ENCODE measurements around the gene KHK. TPM values are rescaled to one million over a fixed set of nuclear protein-coding genes. Genes with fewer than 3 reads are reported as not detected.

Gene KHK
- total and polyA plus RNA-seq, 9 of the 15 experiments (the other 6 are each of a cell fraction or from before 2014, with no cell fraction given): 1.5 to 10.7 (median 5.2) TPM

DNA sequence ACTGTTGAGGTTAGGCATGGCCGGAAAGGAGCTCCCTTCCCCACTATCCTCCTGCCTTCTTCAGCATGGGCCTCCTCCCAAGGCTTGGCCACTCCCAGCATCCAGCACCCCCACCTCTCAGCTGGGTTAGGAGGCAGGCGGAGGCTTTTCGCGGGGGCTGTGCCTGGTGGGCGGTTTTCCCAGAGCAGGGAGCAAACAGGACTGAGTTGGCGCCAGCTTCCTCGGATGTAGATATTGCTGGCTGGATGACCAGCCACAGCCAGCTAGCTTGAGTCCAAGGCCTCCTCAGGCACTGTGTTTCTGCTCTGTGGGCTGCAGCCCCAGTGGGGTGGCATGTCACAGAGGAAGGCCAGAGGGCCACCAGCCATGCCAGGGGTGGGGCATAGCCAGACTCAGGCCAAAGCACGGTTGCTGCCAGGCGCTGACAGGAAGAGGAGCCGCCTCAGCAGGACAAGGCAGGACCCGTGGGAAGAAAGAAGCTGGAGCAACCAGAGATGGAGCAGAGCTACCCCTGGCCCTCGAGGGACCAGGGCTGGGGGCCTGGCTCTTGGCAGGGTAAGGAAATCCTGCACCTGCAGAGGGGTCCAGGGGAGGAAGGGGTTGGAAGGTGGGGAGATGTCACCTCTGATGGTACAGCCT is 62.3 kb downstream of the KHK start, which contains the start of gene TCF23:
Gene TCF23, plus strand, starts transcription at position 204 of the 639 bp plus-strand sequence. Its CDS starts 130 bp downstream, at position 334.
- CTCF ChIA-PET (ENCODE audit: low intra/inter-chr PET ratio): no interaction called here
- intact Hi-C loops (cut with micrococcal nuclease): no loop called here
- peak within 1 kb of the TSS in 1 of 2 experiments; percentile 82; a peak in 1 of 4 replicates for H3K9ac ChIP-seq (ENCODE audit: insufficient read depth in 1 of 2, low read depth in 2 of 2, low read length in 2 of 2)

More for the DNA sequence above, 62.3 kb downstream of the KHK start, which contains the start of gene TCF23:
- Histone ChIP-seq H3K9me3 (replicated peaks; ENCODE audit: control insufficient read depth, insufficient read depth, low read depth, low read length) (no peaks in the 10 kb centered on the region), H2AFZ (ENCODE audit: low read depth, low read length) (no peak within 1 kb of the TSS), H3K27ac (ENCODE audit: extremely low read depth, low read depth, low read length) (no peak within 1 kb of the TSS), H4K20me1 (replicated peaks; ENCODE audit: control insufficient read depth, insufficient read depth, low read length) (no peaks in the 10 kb centered on the region), H3K9me1 (ENCODE audit: control insufficient read depth, insufficient read depth, low read length) (no peaks in the 10 kb centered on the region), H3K27me3 (ENCODE audit: control insufficient read depth in 2 of 2, insufficient read depth in 2 of 2, low read length in 2 of 2) (peaks cover 0 to 15% of the 10 kb centered on the region in 2 experiments; a peak in 2 of 5 replicates), H3K79me2 (ENCODE audit: control insufficient read depth, insufficient read depth, low read length) (no peaks in the 10 kb centered on the region), H3K4me1 (replicated peaks in 1 of 2; ENCODE audit: control insufficient read depth in 2 of 2, insufficient read depth in 2 of 2, low read length in 2 of 2) (peaks cover 0 to 15% of the 10 kb centered on the region in 2 experiments; a peak in 2 of 5 replicates), H3K4me3 (no peak within 1 kb of the TSS), H3K4me2 (ENCODE audit: insufficient read depth, low read length) (no peak within 1 kb of the TSS), H3K36me3 (ENCODE audit: control insufficient read depth, insufficient read depth, low read length) (no peaks in the 10 kb centered on the region)
- POLR2A ChIA-PET: interaction anchor here (1.0 to 1.3 kb wide), 2 partner anchors 12 to 68 kb away, joined by 3 read pairs; no protein-coding TSS in a partner anchor
- FAIRE-seq (no peak), ATAC-seq (peak; percentile 31), DNase-seq (ENCODE audit: extremely low read depth in 1 of 4, low spot score in 3 of 4) (peak in 1 of 4 experiments; percentile 29)
- BruUV-seq (replicated peaks): no TSS peak
- TF ChIP-seq SMARCA4 (IDR thresholded peaks at IDR 0.05) (no peak), EGR1 (conservative IDR thresholded peaks at IDR 0.05) (peak; percentile 54), ZNF740 (CRISPR knock-in tag; IDR thresholded peaks at IDR 0.05) (0 out of 2 replicates have a peak, but pooled peaks have one; percentile 27), ZNF740 (tag; IDR thresholded peaks at IDR 0.05) (no peak)
- WGBS (ENCODE audit: insufficient coverage, low coverage, missing lambda C conversion rate): 29% methylated on average over 12 of the region's 12 CpGs
- in situ Hi-C loops (cut with MboI): no loop called here
